ENCODE measurements around the gene ZNF366.
A peak's percentile ranks its signal among the peaks of the same experiment; 100 is the strongest.

The ZNF366 gene, protein sequence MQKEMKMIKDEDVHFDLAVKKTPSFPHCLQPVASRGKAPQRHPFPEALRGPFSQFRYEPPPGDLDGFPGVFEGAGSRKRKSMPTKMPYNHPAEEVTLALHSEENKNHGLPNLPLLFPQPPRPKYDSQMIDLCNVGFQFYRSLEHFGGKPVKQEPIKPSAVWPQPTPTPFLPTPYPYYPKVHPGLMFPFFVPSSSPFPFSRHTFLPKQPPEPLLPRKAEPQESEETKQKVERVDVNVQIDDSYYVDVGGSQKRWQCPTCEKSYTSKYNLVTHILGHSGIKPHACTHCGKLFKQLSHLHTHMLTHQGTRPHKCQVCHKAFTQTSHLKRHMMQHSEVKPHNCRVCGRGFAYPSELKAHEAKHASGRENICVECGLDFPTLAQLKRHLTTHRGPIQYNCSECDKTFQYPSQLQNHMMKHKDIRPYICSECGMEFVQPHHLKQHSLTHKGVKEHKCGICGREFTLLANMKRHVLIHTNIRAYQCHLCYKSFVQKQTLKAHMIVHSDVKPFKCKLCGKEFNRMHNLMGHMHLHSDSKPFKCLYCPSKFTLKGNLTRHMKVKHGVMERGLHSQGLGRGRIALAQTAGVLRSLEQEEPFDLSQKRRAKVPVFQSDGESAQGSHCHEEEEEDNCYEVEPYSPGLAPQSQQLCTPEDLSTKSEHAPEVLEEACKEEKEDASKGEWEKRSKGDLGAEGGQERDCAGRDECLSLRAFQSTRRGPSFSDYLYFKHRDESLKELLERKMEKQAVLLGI

DNA sequence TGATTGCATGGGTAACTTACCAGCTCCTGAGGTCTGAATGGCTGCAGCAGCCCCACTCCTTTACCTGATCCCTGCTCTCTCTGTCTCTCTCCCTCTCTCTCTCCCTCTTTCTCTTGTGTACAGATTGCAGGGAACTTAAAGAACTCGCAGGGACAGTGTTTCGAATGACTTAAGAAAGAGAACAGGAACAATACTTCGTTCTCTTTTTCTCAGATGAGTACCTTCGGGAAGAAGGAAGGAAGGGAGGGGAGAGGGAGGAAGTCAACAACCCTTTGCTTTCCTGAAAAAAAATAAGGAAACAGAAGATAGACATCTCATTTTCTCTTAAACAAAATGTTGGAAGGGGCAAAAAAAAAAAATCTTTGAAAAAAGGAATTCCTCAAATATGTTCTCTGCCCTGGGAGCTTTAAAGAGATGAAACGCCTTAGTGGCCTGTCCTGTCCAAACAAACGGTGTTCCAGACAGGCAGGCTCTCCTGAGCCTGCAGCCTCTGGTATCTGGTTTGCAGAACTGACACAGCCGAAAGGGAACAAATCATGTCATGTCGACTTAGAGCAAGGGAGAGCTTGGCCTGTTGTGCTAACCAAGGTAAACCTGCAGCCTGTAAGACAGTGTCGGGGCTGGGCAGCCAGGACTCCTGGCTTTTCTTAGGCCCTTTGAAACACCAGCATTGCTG is at the start of gene ZNF366:
TSS of gene ZNF366 (minus strand) at position 180 of the 676 bp plus-strand sequence. CDS start 45,914 bp downstream, outside the sequence.
- DNase-seq: no peak

DNA sequence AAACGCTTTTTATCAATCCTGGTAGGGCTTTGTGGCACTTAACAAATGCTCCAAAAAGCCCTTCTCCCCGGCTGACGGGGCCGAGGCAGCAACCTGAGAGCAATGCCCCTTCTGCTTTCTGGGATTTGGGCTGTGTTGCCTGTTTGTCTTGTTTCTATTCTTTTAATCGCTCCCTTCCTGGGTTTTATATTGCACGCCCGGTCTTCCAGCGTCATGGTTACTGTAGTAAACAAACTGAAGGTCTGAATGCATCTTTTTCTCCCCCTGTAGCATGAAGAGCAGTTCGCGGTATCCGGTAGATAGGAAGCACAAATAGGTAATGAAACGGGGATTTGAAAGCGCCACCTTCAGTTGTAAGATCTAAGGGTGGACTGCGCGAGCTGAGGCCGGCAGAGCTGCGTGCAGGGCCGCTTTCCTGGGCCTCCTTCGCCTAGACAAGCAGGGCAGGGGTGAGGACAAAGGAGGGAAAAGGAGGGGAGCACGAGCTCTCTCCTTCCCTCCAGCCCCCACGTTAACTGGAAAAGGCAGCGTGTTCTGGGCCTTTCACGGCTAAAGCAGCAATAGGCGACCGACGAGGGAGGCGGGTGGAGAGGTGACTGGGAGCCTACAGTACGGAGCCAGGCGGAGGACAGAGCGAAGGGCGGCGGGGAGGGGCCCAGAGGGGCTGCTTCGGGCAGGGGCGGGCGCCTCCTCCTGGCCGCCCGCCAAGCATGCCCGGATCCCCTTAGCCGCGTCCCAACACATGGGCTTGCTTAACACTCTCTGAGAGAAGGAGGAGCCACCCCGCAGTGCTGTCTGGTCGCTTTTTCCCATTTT is 49.3 kb upstream of the ZNF366 start:
- peak; percentile 20 for DNase-seq

DNA sequence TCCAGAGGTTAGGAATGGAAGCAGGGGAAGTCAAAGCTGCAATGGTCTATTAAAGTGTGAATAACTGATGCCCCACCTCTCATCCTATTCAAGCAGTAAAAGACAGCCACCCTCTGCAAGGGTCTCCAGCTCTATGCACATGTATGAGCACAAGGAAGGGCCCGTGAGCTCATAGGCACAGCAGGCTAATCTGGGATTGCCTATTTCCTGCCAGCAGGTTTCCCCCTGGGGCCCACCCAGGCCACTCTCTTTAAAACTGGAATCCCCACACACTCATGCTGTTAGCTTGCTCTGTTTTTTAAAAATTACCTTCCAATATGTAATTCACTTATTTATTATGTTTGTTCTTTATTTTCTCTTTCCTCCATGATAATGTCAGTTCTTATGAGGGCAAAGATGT is 48.7 kb upstream of the ZNF366 start:
- no peak for DNase-seq

DNA sequence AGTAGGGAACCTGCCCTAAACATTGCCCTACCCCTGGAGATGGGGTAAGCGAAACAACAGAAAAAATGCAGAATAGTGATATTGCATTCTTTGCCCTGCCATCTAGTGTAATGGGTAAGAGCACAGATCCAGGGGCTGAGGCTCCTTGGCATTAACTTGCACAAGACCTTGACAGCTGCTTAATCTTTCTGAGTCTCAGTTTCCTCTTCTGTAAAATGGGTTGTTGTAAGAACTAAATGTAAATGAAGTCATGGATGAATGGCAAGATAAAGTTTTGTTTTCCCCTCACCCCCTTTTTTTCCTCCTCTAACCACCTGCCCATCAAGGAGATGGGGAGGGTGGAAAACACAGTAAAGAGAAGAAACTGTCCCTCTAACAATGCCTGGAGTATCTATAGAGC is 47.7 kb upstream of the ZNF366 start:
- no peak for DNase-seq

DNA sequence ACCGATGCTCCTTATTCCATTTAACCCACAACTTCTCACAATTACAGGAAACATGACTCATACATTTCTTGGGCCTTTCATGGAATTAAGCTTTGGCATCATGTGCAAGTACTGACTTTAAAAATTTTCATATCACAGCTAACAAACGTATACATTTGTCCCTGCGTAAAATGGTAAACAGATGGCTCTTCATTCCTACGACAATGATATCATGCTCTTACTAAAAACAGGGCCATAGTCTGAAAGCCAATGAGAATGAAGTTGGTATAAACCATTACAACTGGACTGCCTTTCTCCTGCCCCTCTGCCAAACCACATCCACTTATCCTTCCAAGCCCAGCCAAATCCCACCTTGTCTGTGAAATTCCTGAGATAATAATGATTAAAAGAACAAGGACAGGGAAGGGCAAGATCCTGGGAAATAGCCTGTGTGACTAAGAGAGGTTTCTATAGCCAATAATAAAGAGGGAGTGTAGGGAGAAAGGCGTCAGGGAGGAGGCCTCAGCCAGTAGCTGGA is 44.9 kb upstream of the ZNF366 start:
- DNase-seq: no peak

DNA sequence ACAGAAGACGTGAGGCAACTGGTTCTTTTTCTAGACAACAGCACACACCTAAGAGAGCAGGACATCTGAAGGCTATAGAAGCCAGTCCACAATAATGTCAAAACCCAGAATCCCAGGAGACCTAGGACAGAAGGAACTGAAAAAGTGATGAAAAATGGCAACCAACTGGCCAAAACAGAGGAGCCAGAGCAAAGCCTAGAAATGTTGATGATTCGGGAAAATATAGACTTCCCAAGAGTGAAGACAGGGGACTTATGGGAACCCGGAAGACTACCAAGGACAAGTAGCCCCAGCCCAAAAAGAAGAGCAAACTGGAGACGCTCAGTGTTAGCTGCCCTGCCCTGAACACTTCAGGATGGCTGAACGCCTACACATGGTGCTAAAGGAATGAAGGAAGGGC is 43.4 kb upstream of the ZNF366 start:
- DNase-seq: no peak

DNA sequence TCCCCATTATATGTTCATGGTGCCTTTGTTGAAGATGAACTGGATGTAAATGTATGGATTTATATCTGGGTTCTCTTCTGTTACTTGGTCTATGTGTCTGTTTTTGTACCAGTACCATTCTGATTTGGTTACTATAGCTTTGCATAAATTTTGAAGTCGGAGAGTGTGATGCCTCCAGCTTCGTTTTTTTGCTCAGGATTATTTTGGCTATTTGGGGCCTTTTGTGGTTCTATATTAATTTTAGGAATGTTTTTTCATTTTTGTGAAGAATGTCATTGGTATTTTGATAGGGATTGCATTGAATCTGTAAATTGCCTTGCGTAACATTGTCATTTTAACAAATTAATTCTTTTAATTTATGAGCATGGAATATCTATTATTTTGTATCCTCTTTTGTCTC is 36.6 kb upstream of the ZNF366 start:
- DNase-seq: no peak

DNA sequence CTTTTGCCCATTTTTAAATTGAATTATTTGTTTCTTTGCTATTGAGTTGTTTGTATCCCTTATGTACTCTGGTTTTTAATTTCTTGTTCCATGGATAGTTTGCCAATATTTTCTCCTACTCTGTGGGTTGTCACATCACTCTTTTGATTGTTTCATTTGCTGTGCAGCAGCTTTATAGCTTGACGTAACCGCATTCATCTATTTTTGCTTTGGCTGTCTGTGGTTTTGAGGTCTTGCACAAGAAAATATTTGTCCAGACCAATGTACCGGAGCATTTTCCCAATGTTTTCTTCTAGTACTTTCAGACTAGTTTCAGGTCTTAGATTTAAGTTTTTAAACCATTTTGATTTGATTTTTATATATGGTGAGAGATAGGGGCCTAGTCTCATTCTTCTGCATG is 36.2 kb upstream of the ZNF366 start:
- no peak for DNase-seq

DNA sequence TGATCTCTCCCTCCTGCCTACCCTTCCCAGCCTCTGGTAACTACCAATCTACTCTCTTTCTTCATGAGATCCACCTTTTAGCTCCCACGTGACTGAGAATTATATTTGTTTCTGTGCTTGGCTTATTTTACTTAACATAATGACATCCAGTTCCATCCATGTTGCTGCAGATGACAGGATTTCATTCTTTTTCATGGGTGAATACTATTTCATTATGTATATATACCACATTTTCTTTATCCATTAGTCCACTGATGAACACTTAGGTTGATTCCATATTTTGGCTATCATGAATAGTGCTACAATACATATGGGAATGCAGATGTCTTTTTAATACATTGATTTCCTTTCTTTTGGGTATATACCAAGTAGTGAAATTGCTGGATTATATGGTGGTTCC is 35.5 kb upstream of the ZNF366 start:
- no peak for DNase-seq

DNA sequence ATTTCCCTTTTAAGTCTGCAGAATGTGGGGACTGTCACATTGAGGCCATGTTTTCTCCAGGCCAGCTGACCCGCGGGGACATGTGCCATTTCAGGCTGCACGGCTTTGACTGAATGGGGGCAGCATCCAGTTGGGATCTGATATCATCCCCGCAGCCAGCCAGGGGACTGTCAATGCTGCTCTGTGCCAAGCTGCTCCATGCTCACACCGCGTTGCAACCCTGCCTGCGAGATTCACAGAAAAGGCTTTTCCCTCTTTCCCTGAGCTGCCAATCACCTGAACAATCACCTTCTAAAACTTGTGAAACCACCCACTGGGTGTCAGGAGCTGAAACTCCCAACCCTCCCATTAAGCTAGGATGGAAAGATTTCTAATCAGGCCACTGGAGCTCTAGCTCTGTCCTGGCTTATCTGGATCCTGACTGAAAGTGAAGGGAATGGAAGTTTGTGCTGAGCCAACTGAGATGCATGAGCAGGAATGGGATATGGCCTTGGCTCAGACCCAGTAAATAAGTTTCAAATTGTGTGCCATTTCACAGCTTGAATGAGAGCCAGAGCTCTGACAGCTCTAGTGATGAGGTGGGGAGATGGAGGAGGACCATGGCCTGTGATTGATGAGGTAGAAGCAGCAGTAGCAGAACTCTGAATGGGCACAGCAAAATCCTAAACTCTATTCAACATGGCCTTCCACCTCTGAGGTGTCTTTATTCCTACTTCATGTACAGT is 34.5 kb upstream of the ZNF366 start:
- no peak for DNase-seq

DNA sequence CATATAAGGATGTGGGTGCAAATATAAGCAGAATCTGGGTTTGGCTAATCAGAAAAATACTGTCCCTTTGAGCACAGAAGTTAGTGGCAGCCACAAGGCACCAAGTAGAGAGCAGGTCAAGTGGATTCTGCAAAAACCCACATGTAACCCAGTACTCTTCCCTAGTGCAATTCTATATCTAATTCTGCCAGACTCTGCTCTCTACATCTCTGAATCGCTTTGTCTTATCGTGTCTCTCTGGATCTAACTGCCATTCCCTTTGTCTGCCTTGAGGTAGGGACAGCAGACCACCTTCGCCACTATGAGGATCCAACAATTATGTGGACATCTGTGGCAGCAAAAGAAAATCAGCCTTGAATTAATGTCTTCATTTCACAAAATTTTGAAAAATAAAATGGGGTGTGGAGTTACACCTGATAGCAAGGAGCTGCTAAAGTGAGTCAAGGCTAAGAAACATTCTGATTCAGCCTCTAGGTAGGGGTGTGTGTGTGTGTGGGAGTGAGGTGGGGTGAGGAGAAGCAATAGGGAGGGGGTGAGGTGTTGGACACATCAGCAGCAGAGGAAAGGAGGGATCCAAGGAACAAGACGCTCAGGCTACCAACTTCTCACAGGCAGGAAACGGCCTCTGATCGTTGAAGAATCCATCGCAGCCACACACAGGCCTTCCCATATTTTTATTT is 33.7 kb upstream of the ZNF366 start:
- no peak for DNase-seq

DNA sequence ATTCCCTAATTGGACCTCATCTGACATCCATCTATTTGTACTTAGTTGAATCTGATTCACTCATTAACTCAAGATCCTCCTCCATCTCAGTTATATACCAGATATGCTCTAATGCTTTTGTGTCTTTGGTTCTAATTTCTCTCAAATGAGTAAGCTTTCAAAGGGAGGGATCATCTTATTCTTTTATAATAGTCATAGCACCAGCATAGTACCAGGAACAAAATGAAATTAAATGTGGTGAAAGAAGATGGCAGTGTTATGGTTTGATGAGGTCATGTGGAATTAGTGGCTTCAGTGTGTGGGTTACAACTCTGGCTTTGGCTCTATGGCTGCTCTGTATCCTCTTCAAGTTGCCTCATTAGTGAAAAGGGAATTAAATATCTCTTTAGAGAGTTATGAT is 32.5 kb upstream of the ZNF366 start:
- no peak for DNase-seq

DNA sequence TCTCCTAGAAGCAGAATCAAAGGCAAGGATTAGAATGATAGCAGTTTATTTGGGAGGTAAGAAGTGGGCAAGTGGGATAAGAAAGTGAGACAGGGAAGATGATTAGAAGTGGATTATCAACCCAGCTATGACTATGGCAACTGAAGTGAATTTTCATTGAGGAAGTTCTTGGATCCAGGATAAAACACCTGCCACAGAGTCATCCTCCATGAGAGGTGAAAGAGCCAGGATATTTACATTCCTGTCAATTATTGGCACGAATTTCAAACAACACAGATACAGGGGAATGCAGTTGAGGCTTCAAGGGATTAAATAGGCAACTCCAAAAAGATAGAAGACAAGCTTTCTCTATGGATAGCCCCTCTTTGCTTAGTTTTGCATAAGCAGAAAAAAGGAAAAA is 31.8 kb upstream of the ZNF366 start:
- no peak for DNase-seq

DNA sequence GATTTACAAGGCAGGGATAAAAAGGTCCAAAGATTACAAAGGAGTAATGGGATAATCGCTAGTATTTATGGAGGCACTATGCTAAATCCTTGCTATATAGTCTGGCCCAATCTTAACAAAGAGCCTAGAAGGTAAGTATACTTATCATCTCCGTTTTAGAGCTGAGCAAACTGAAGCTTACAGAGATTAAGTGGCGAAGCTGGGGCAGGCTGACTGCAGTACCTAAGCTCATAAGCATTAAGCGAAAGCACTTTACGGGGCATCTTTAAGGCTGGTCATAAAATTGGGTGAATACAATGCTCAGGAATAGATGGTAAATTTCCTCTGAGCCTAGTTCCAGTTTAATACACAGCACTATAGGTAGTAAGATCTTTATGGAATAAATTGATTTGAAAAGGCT is 30.0 kb upstream of the ZNF366 start:
- no peak for DNase-seq

DNA sequence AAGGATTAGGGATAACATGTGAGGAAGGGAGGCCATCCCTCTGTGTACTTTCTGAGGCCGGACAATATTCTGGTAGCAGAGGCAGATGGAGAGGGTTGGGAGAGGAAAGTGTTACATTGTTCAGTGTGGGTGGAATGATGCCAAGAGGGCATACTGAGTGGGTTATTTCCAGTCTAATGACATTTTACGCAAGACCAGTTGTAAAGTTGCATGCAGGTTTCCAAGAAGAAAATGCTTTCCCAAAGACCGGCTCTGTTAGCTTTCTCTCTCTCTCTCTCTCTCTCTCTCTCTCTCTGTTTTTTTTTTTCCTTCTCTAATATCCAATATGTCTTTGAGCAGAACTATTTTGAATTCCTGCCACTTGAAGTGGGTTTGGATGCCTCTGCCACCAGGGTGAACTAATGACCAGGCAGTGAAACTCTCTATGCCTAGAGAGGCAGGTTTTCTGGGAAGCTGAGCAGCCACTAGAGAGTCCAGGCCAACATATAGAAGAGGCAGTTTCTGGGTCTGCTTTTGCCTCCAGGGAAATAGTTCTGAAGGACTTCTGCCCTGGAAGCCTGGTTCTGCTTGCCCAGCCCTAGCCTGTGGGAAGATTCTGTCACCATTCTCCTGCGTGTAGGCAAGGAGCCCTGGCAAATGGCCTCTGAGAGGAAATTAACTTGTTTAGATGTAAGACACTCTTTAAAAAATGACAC is 24.4 kb upstream of the ZNF366 start:
- DNase-seq: no peak

DNA sequence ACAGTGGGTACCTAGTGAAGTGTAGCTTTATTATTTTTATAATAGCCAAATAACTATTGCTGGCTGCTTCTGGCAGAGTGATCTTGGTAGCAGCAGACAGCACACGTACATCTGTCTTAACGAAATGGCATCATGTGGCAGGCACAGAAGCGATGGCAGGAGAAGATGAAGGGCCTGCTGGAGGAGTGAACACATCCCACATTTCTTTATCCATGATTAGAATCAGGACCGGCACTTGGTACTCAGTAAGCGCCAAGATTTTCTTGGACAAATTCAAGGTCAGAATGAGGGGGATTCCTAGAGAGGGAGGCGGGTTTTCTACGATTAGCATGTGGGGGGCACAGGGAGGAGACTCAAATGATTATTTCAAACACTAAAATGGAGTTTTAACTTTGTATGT is 23.0 kb upstream of the ZNF366 start:
- no peak for DNase-seq

DNA sequence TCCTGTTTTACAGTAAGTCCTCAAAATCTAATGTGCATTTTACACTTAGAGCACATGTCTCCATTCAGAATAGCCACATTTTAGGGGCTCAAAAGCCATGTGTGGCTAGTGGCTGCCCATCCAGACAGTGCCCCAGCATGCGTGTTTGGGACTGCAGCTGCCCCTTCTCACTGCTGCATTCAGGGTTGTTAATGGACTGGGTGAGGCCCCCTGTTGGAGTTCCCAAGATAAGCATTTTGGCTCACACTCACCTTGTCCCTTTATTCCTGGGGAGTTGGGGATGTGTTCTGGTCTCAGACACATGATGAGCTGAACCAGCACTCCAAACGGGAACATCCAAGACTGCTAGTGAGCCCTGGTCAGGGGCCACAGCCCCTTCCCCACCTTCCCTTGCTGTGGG is 22.2 kb upstream of the ZNF366 start:
- DNase-seq: no peak

DNA sequence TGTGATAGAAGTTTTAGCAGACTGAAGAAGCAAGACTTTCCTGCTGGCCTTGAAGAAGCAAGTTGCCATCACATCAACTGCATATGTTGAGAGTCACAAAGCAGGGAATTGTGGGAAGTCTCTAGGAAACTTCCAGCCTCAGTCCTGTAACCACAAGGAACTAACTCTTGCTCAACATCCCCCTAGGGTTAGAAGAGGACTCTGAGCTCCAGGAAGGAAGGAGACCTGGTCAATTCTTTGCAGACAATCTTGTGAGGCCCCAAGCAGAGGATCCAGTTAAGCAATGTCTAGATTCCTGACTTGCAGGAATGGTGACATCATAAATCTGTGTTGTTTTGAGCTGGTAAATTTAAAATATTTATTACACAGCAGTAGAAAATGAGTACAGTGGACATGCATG is 18.6 kb upstream of the ZNF366 start:
- DNase-seq: no peak

DNA sequence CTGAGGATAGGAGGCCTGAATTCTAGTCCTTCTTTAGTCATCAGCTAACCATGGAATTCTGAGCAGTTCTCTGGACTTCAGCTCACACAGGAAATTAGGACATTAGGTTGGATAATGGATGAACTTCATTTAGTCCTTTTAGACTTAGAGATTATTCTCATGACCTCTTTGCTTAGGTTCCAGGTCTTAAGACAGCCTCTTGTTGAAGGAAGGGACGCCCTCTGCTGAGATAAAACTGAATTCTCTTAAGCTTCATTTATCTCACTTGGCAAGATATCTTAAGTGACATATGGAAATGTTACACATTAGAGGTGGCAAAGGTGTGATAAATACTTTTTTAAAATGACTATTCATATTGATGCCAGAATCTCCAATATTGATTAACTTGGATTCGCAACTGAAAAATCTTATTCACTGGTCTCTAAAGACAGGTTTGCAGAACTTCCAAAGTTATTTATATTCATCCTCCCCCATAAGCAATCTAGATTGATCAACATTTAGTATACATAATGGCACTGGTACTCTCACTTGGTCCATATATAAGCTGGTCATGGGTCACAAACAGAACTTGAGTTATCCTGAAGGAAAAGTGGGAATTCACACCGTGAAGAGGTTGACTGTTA is 16.9 kb upstream of the ZNF366 start:
- peak; percentile 30 for DNase-seq

DNA sequence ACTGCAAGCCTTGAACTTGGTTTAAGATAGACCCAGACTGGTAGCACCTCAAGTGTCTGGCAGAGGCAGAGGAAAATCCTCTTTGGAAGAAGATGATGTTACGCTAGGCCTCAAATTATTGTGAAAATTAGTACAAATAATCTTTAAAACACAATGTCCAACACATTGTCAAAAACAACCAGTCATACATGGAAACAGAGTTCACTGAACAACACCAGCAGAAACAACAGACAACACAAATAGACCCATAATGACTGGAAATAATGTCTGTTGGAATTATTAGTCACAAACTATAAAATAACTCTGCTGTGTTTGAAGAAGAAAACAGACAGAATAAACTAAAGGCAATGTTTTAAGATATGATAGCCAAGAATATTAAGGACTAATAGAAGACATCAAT is 15.4 kb upstream of the ZNF366 start:
- no peak for DNase-seq
